ENCODE results near the gene SPTLC1.
A peak's percentile ranks its signal among the peaks of the same experiment; 100 is the strongest.
"Not testable (repeated sequence)": the region's sequence is repeated elsewhere in the genome, so short reads cannot be mapped to it uniquely, and the experiment has no call there.

The SPTLC1 gene

DNA sequence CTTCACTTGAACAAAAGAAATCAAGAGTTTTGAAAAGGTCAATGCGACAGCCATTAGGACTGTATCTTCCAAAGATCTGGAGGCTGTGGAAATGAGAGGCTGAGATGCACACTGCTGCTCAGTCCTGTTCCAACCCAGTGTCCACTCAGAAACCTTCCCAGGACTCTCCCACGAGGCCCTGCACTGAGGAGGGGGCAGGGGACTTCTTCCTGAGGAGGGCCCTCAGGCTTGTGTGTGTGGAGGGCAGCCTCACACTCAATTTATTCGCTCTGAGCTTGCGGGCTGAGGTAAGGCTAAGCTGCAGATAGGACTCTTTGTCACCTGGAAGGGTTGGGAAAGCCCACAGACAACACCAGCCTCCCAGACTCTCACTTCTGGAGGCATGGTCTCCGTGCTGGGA is 95.6 kb downstream of the SPTLC1 start:
- DNase-seq (ENCODE audit: insufficient read length, low spot score), result no peak
- TF ChIP-seq POLR2A (IDR thresholded peaks at IDR 0.05; ENCODE audit: low read depth, low read length), result no peak
- FAIRE-seq, result no peak

DNA sequence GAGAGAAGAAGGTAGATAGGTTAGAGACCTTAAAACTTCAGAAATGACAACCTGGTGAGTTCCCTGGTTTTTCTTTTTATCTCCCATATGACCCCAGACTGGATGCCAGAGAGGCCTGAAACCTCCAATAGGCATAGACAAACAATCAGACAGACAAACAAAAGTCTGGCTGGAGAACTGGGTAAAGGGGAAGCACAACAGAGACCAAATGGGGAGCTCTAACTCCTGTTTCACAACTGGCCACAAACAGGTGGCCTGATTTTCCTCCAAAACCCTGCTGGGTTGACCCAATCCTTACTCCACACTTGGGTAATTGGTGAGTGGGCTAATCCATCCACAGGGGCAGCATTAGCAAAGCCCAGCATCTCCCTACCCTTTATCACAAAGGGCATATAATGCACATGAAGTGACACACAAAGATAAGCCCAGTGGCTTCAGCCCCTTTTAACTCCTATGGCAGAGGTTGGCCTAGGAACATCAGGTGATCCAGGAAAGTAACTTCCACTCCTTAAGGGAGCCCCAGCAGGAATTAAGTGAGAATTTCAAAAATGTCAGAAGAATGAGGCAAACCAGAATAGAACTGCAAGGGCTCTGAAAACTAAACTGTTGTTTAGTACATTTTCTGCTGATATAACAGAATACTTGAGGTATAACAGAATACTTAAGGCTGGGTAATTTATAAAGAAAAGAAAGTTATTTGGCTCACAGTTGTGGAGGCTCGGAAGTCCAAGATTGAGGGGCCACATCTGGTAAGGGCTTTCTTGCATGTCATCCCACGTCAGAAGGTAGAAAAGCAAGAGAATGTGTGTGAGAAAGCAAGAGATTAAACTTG is 104.3 kb downstream of the SPTLC1 start:
- FAIRE-seq, result peak; percentile 55
- DNase-seq (ENCODE audit: insufficient read length, low spot score), result no peak
- no peak for TF ChIP-seq POLR2A (IDR thresholded peaks at IDR 0.05; ENCODE audit: low read depth, low read length)

DNA sequence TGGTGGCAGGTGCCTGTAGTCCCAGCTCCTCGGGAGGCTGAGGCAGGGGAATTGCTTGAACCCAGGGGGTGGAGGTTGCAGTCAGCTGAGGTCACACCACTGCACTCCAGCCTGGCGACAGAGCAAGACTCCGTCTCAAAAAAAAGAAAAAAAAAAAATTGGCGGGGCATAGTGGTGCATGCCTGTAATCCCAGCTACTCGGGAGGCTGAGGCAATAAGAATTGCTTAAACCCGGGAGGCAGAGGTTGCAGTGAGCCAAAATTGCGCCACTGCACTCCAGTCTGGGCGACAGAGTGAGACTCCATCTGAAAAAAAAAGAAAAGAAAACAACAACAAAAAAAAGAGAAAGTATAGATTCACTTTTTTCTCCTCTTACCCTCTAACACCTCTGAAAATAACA is 105.0 kb downstream of the SPTLC1 start:
- not testable (repeated sequence) for FAIRE-seq; DNase-seq (ENCODE audit: insufficient read length, low spot score)

DNA sequence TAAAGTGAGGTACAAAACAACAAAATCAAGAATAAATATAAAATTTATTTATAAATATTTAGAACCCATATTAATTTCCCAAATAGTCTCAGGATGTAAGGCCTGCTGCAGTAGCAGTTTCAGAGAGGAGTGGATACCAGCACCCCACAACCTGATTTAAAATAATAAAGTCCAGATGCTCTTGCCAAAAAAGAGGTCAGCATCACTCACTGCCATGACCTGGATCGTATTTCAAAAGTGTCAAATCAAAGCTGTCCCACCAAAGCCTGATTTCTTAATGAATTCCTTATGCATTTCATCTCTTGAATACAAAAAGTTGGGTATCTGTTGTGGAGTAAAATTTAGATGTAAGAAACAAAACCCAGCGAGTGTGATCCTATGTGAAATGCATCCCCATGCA is 107.2 kb downstream of the SPTLC1 start:
- DNase-seq (ENCODE audit: insufficient read length, low spot score) (no peak), FAIRE-seq (no peak)
- TF ChIP-seq POLR2A (IDR thresholded peaks at IDR 0.05; ENCODE audit: low read depth, low read length), result no peak

DNA sequence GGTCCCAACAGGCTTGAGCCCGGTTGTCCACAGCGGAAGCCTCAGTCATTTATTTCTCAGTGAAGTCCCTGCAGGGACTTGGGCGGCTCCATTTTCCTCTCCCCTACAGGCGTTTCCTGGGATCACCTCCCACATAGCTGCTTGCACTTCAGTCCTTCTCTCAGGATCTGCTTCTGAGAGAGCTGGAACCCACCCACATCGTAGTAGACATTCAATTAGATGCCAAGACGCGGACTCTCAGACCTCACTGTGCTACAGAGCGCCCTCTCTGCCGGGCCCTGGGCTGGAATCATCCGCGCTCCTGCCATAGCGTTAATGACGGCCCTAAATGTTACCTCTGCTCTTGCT is 111.2 kb downstream of the SPTLC1 start:
- no peak for FAIRE-seq
- no peak for DNase-seq (ENCODE audit: insufficient read length, low spot score)
- no peak for TF ChIP-seq POLR2A (IDR thresholded peaks at IDR 0.05; ENCODE audit: low read depth, low read length)

DNA sequence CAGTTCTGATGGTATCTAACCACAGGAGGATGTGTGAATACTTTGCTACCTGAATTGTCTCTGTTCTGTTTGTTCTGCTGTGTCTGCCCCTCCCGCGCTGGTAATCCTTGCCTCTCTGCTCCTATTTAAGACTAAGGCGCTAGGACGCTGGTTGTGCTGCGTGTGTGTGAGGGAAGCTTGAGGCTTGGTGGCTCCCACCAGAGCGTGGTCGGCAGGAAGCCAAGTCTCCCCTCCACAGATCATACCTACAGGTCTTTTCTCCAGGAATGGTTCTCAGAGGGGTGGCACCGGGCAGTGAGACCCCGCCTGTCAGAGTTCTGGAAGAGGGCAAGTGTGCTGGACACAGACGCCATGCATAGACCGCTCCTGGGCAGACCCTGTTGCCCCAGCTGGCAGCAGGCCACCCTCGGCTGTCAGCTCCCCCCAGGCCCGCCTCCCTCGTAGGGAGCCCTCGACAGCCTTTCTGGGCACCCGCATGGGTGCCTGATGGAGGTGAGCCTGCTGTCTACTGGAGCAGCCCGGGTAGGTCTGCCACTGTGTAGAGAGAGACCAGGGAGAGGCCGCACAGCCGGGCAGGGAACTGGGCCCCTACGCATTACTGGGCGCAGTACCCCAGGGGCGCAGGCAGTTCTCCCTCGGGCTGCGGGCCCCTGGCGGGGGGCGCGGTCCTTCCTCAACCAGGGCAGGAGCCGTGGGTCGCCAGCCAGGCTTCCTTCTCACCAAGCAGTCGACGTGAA is 111.7 kb downstream of the SPTLC1 start:
- no peak for DNase-seq (ENCODE audit: insufficient read length, low spot score)
- TF ChIP-seq POLR2A (IDR thresholded peaks at IDR 0.05; ENCODE audit: low read depth, low read length), result no peak

DNA sequence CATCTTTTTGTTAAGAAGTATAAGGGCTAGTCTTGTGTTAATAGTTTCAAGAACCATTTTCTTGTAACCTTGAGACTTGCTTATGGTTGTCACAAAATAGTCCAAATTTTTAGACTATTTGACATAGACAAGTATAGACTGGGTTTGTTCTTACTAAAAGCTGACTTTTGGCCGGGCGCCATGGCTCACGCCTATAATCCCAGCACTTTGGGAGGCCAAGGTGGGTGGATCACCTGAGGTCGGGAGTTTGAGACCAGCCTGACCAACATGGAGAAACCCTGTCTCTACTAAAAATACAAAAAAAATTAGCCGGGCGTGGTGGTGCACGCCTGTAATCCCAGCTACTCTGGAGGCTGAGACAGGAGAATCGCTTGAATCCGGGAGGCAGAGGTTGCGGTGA is 113.3 kb downstream of the SPTLC1 start:
- not testable (repeated sequence) for FAIRE-seq; DNase-seq (ENCODE audit: insufficient read length, low spot score)

More for the DNA sequence above, 111.7 kb downstream of the SPTLC1 start:
- no peak for FAIRE-seq

DNA sequence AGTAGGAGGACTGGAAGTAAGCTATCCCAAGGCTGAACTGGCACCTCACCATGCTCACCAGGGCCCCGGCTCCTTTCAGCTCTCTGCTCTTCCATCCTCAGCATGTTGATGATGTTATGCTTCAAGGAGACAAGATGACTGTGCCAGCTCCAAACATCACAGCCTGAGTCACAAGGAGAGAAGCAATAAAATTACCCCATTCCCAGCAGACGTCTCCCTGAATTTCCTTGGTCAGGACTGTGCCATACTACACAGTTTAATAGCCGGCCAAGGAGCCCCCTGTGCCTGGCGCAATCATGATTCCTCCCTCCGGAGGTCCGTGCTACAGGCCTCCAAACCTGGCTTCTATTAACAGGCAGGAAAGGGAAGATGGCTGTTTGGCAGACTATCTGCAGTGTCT is 114.0 kb downstream of the SPTLC1 start:
- DNase-seq (ENCODE audit: insufficient read length, low spot score), result no peak
- no peak for TF ChIP-seq POLR2A (IDR thresholded peaks at IDR 0.05; ENCODE audit: low read depth, low read length)
- FAIRE-seq, result no peak

DNA sequence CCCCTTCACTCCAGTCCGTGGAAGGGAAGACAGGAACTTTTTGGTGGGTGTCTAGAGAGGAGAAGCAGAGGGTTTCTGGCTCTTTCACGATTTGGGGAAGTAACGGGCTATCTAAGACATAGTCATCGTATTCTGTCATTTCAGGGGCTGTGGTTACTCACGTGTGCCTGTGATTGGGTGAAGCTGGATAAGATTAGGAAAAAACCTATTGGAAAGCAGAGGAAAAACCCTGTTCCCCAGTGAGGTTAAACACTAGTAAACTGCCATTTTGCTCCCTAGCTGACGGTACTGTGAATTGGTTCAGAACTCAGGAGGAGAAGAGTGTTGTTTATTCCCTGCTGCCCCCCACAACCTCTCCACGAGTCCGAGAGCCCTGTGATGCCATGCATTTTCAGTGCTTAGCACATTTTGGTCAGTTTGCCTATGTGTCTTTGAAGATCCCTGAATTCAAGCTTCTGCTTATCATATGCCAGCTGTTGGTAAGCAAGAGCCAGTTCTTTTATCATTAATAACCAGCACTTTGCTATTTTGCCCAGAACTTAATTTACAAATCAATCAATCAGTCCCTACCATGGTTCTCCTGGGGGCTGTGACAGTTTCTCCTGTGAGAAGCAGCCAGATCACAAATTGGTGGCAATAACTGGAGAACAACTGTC is 120.1 kb downstream of the SPTLC1 start:
- FAIRE-seq (no peak), DNase-seq (ENCODE audit: insufficient read length, low spot score) (no peak)
- no peak for TF ChIP-seq POLR2A (IDR thresholded peaks at IDR 0.05; ENCODE audit: low read depth, low read length)

DNA sequence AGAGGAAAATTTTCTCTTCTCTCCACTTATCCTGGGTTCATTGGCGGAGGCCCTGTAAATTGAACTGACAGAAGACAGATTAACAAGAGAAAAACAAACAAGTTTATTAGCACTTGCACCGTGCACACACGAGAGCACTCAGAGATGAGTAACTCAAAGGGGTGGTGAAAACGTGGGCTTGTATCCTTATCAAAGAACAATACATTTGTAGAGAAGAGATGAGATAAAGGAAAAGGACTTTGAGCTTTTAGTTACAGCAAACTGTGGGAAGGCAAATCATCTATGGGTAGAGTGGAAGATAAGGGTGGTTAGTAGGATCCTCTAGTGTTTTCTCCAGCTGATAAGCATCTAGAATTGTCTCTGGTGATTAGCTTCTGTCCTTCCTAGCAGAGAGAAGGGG is 120.8 kb downstream of the SPTLC1 start:
- DNase-seq (ENCODE audit: insufficient read length, low spot score) (no peak), FAIRE-seq (no peak)
- TF ChIP-seq POLR2A (IDR thresholded peaks at IDR 0.05; ENCODE audit: low read depth, low read length), result no peak

DNA sequence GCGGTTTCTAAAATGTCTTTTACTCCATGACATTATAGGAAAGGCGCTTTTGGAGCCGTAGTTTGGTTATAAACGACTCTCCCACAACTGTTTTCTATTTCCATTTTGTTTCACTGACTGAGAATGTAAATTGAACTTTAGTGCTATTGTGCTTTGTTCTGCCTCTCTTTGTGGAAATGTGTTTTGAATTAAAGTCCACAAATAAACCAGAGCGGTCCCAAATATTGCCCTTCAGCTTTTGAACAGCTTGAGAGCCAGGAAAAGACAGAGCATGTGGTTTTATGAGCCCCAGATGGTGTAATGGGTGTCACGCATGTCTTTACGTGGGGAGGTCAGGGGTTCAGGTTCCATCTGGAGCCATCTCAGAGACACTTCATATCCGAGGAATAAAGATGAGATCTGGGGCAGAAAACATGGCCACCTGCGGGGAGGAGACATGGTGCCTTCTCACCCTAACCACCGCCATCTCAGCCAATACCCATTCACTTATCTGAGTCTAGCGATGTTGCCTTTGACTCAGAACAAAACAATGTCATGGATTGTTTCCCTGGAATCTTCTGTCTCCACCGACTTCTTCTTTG is 122.7 kb downstream of the SPTLC1 start:
- no peak for FAIRE-seq

DNA sequence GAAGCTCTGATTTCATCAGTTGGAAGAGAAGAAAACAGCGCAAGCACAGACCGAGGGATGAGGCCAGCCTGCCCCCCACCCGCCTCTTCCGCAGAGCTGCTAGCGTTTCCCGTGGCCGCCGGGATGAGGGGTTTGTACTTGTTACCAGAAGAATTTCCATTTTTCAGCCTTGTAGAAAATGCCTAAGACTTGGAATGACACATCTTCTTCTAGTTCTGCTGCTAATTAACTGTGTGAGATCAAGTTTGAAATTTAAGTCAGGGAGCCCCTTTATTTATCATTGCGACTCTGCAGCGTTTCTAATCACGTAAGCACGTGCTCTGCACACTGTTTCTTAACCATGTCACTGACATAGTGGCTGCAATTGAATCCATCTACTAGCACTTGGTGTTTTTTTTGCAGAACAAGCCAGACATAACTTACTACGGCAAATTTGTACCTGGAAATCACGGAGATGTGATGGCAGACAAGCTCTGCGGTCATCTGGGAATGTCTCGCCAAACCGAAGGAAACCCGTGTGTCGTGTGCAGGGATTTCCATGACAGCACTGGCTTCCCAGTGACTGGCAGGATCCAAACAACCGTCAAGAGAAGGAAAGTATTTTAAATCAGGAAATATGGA is 123.4 kb downstream of the SPTLC1 start:
- no peak for TF ChIP-seq POLR2A (IDR thresholded peaks at IDR 0.05; ENCODE audit: low read depth, low read length)
- DNase-seq (ENCODE audit: insufficient read length, low spot score), result no peak
- no peak for FAIRE-seq

More for the DNA sequence above, 122.7 kb downstream of the SPTLC1 start:
- no peak for DNase-seq (ENCODE audit: insufficient read length, low spot score)
- no peak for TF ChIP-seq POLR2A (IDR thresholded peaks at IDR 0.05; ENCODE audit: low read depth, low read length)

DNA sequence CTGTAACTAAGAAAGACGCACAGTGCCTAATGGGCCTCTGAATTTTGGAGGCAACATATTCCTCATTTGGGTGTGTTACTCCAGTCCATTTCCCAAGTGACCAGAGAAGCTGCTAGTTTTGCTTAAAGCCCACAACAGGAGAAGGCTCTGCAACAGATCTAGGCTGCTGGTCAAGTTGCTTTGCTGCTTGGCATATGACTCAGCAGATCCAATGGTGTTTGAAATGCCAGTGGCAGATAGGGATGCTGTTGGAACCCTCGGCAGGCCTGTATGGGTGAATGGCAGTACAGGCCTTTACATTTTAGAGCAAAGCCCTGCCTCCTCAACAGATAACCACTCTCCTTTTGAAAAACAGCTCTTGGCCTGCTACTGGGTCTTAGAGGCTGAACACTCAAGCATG is 129.0 kb downstream of the SPTLC1 start:
- no peak for TF ChIP-seq POLR2A (IDR thresholded peaks at IDR 0.05; ENCODE audit: low read depth, low read length)
- DNase-seq (ENCODE audit: insufficient read length, low spot score), result no peak
- no peak for FAIRE-seq

DNA sequence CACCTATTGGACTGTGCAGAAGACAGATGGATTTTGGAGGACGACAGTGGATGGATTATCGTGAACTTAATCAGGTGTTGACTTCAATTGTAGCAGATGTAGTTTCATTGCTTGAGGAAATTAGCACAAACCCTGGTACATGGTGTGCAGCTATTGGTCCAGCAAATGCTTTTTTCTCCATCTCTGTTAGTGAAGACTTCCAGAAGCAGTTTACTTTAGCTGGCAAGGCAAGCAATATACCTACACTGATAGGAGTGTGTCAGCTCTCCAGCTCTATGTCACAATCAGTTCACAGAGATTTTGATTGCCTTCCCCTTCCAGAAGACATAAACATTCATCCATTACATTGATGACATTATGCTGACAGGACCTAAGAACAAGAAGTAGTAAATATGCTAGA is 129.5 kb downstream of the SPTLC1 start:
- TF ChIP-seq POLR2A (IDR thresholded peaks at IDR 0.05; ENCODE audit: low read depth, low read length), result no peak
- DNase-seq (ENCODE audit: insufficient read length, low spot score), result no peak
- FAIRE-seq, result no peak
